Amniotic stem cell (primary cell): ENCODE measurements around the gene PFKFB3.
"Not testable (repeated sequence)": the region's sequence is repeated elsewhere in the genome, so short reads cannot be mapped to it uniquely, and the experiment has no call there.

Experiments
- DNase-seq: peaks from one replicate; lab custom pipeline; 2025; lab: John Stamatoyannopoulos, UW

PFKFB3 gene

DNA sequence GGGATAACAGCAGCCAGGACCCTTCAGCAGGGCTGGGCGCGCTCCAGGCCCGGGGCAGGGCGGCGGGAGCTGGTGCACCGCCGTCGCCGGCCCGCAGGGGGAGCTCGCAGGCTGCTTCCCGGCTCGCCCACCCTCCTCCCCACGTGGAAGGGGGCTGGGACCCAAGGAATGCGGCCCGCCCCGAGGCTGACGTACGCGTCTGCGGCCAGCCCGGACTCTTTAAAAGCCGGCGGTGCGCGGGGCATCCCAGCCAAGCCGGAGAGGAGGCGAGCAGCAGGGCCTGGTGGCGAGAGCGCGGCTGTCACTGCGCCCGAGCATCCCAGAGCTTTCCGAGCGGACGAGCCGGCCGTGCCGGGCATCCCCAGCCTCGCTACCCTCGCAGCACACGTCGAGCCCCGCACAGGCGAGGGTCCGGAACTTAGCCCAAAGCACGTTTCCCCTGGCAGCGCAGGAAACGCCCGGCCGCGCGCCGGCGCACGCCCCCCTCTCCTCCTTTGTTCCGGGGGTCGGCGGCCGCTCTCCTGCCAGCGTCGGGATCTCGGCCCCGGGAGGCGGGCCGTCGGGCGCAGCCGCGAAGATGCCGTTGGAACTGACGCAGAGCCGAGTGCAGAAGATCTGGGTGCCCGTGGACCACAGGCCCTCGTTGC, at the start of gene PFKFB3:
Gene PFKFB3, plus strand, starts transcription at position 249 of the 647 bp plus-strand sequence. Its CDS starts 329 bp downstream, at position 578.
- DNase-seq, result peak; percentile 94

GRCh38 chr10:6153845-6154244, 48.9 kb upstream of the PFKFB3 start:
- DNase-seq, result no peak

- DNase-seq, result no peak
Measured at GRCh38 chr10:6154566-6154965, 48.2 kb upstream of the PFKFB3 start.

DNA sequence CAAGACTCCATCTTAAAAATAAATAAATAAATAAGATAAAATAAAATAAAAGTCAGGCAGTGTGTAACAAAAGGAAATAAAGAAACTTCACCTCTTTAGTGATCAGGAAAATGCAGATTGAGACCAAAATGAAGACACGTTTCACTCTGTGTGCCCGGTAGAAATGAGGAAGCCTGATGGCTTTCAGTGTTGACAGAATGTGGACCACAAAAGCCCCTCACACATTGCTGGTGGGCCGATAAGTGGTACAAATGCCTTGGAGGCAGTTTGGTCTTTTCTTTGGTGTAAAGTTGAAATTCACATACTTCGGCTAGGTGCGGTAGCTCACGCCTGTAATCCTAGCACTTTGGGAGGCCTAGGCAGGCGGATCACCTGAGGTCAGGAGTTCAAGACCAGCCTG, 44.5 kb upstream of the PFKFB3 start:
- DNase-seq, result no peak

- no peak for DNase-seq
Measured at GRCh38 chr10:6161921-6162320, 40.8 kb upstream of the PFKFB3 start.

DNA sequence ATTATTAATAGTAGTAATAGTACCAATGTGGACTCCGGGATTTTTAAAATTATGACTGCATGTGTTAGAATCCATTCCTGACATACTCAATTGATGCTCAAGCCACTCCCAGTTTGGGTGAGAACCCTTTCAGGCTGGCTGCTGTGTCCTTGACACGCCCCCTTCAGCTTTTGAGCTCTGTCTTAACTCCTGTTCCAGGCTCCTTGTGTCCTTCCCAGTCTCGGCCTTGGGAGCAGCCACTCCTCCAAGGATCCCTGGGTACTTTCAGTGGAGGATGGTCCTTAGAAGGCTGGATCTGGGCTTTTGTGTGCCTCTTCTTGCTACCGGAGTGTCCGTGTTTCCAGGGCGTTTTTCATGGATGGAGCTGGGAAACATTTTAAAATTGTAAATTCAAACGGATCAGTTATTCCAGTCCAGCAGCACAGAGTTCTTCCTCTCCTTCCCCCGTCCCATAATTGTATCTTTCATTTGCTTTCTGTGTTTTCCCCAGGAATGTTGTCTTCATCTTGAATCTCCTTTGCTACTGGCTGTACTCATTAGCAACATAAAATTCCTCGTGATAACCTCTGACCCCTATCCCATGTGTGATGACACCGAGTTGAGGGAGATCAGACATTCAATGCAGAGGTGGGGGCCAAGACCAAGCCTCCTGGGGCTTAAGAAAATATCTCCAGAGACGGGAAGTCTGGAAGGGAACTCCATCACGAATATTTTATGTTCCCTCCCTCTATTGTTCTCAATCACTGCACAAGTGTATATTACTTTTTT, 40.0 kb upstream of the PFKFB3 start:
- no peak for DNase-seq

DNA sequence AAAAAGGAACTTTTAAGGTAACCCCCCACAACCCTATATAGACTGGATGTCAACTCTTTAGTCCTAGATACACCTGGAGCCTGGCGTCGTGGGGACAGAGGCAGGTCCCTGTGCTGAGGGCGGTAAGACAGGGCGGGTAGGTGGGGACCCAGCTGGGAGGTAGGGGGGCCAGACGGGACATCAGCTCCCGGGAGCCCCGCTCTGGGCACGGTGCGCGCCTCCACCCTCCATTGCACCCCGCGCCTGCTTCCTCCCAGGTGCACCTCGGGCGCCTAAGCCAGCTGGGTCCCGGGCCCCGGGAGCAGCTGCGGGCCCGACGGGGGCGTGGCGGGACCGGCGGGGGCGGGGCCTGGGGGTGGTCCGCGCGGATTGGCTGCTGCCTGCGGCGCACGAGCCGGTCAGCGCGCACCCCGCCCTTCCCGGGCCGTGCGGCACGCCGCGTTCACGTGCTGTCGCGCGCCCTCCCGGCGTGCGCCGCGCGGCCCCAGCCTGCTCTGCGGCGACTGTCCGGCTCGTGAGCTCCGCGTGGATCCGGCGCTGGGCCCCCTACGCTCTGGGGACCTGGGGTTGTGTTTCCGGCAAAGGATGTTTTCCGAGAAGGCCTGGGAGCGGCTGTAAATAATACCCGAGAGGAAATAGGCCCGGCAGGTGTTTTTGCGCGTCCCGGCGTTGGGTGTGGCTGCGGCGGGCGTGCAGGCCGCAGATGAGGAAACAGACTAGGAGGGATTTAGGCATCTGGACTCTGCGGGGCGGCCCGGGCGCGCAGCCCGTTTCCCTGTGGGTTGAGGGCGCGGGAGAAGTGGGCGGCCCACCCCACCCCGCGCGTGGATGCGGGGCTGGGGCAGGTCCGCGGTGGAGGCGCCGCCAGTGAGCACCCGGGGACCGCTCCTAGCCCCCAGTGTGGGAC, 39.1 kb upstream of the PFKFB3 start:
- DNase-seq, result no peak

GRCh38 chr10:6164271-6165095, 38.2 kb upstream of the PFKFB3 start:
- no peak for DNase-seq

DNA sequence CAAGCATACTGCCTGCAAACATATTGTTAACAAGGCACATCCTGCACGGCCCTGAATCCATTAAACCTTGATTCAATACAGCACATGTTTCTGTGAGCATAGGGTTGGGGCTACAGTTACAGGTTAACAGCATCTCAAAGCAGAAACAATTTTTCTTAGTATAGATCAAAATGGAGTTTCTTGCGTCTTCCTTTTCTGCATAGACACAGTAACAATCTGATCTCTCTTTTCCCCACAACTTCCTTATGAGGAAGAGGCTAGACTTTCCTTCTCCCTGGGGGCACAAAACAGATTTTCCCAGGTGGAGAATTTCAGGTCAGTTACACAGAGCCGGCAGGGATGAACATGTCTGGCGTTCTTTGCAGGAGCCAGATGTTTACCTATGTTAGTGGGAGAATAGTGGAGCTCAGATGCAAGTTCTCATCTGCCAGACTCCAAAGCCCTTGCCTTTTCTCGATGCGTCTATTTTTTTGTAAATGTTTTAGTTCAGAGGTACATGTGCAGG, 37.5 kb upstream of the PFKFB3 start:
- DNase-seq, result no peak

DNA sequence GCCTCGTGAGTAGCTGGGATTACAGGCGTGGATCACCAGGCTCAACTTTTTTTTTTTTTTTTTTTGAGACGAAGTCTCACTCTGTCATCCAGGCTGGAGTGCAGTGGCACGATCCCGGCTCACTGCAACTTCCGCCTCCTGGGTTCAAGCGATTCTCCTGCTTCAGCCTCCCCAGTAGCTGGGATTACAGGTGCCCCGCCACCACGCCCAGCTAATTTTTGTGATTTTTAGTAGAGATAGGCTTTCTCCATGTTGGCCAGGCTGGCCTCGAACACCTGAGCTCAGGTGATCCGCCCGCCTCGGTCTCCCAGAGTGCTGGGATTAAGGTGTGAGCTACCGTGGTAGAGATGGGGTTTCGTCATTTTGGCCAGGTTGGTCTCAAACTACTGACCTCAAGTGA, 36.8 kb upstream of the PFKFB3 start:
- not testable (repeated sequence) for DNase-seq

- no peak for DNase-seq
Measured at GRCh38 chr10:6167456-6167855, 35.3 kb upstream of the PFKFB3 start.

DNA sequence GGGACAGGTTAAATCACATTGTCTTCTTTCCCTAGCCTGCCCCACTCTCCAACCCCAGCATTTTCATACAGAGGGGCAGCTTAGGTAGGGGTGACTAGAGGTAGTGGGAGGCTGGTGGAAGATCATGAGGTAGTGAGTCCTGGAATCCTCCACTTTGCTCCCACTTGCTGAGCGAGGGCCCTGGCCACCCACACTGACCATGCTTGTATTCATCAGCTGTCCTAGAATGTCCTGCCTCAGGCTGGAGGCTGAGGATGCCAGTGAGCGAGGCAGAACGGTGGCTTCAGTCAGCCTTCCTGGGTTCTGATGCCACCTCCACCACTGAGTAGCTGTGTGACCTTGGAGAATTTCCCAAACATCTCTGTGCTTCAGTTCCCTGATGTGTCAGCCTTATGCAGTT, 34.6 kb upstream of the PFKFB3 start:
- DNase-seq, result no peak

DNA sequence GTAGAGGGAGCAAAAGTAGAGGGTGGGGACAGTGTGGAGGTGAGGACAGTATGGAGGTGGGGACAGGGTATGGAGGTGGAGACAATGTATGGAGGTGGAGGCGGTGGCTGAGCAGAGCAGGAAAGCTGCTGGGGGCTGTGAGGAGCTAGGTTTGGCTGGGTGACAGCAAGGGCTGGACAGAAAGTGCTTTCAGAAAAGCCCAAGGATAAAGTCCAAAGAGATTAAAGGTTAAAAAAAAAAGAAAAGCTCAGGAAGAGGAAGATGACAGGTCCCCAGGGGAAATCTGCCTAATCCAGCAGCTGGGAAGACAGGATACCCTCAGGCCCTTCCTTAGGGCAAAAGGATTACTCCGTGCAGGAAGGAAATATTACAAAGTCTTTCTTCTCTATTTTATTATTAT, 32.1 kb upstream of the PFKFB3 start:
- no peak for DNase-seq

- DNase-seq, result no peak
Measured at GRCh38 chr10:6171881-6172695, 30.6 kb upstream of the PFKFB3 start.

DNA sequence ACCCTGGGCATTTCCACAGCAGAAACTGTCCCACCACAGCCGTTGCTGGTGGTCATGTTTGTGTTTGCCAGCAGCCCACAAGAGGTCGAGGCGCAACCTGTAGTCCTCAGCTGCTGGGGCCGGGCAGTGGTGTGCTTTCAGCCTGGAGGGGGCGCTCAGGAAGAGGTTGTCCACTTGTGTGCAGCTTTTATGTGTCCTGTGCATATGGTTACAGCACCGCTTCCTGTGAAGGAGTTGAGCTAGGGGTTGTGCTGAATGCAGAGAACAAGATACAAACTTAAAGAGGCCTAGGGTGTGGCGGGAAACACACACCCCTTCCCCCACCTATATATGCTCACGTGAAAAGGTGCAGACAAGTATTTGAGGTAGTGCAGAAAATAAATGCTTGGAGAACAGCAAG, 29.5 kb upstream of the PFKFB3 start:
- no peak for DNase-seq

DNA sequence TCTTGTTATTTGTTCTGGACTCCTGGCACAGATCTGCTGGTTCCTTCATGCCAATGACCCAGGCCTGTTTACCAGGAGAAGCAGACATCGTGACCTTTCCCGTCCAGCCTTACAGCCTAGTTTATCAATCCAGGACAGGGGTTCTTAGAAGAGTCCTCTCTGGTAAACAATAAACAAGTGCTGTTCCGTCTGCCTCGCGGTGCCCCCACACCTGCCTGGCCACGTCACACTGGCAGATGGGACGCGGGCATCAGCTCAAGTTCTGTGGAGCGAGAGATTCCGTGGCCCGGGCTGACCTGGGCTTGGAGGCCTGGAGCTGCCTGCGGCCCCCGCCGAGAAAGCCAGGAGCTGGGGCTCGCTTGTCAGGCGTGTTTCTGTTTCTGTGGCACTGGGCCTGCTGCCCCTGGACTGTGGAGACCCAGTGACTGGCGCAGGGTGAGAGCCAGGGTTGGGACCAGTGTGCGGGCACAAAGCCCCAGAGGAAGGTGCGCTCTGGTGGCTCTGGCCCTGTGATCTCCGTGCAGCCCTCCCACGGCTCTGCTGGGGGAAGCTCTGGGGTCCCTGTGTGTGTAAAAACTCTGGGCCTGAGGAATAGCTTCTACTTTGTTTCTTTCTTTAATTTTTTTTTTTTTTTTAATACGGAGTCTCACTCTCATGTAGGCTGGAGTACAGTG, 28.4 kb upstream of the PFKFB3 start:
- DNase-seq, result no peak

- DNase-seq, result no peak
Measured at GRCh38 chr10:6175329-6176055, 27.2 kb upstream of the PFKFB3 start.

DNA sequence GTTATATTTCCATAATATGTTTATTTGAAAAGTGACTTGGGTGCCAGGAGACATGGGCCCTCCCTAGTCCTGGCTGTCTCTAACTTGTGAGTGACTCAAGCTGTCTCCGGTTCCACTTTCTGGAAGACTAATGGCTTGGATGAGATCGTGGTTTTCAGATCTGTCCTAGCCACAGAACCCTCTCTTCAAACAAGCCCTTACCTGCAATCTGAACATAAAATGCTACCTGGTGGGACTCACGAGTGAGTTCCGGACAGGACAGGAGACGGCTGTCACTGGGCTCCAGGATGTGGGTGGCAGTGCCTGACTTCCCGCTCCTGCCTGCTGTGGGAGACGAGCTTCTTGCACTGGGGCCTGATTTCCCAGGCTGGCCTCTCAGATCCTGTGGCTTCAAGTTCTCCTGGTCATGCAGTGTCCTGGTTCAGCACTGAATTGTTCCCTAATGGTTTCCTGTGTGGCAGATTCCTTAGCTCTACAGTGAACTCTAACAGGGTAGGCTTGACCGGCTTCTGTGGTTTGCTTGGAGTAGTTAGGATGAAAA, 26.0 kb upstream of the PFKFB3 start:
- DNase-seq, result no peak

- no peak for DNase-seq
Measured at GRCh38 chr10:6177880-6178281, 24.9 kb upstream of the PFKFB3 start.
